ENCODE results near the gene SHQ1.

SHQ1 gene

GRCh38 chr3:72892081-72892775 lies 44.0 kb upstream of the SHQ1 start:
- DNase-seq (ENCODE audit: low read depth), result no peak
- no peak overlapping the region for H3K4me3 ChIP-seq (ENCODE audit: low read depth, low read length)

DNA sequence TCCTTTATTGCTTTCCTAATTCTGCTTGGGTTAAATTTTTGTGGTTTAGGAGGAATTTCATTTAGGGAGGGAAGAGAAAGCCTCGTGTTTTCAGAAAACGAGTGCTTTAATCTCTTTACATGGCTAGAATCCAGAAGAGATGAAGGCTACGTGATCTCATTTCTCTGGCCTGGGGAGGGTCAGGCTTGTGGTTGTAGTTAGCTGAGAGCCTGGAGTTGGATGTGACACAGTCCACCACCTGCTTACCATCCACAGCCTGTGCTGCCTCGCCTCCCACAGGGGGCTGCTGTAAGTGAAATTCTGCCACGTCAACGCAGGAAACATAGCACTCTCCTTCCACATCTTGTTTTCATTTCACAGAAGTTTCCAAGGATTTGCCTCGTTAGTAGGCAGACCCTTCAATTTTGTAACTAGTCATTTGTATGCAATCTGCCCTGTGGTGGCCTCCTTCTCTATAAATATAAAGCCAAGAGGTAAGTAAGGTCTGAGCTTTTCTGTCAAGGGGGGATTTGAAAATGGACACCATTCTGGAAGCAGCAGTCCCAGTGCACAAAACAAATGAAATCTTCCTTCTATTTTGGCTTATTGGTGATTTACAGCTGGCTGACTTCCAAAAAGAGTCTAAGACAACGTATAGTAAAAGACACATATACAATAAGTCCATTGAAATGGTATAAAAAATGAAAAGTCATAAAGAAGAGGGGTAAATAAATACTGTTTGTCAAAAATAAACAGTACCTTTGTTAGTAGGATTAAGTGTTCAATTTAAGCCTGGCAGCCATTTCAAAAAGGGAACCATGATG lies 43.0 kb upstream of the SHQ1 start:
- TF ChIP-seq, protein P1, sequence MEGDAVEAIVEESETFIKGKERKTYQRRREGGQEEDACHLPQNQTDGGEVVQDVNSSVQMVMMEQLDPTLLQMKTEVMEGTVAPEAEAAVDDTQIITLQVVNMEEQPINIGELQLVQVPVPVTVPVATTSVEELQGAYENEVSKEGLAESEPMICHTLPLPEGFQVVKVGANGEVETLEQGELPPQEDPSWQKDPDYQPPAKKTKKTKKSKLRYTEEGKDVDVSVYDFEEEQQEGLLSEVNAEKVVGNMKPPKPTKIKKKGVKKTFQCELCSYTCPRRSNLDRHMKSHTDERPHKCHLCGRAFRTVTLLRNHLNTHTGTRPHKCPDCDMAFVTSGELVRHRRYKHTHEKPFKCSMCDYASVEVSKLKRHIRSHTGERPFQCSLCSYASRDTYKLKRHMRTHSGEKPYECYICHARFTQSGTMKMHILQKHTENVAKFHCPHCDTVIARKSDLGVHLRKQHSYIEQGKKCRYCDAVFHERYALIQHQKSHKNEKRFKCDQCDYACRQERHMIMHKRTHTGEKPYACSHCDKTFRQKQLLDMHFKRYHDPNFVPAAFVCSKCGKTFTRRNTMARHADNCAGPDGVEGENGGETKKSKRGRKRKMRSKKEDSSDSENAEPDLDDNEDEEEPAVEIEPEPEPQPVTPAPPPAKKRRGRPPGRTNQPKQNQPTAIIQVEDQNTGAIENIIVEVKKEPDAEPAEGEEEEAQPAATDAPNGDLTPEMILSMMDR (IDR thresholded peaks at IDR 0.05; ENCODE audit: low read depth, low read length), result no peak
- TF ChIP-seq MYC (IDR thresholded peaks at IDR 0.05; ENCODE audit: low read depth, low read length), result no peak
- no peak for TF ChIP-seq MAX (IDR thresholded peaks at IDR 0.05; ENCODE audit: low read depth, low read length)
- no peak for TF ChIP-seq POLR2A (IDR thresholded peaks at IDR 0.05; ENCODE audit: extremely low read depth, insufficient read length)
- no peak overlapping the region for H3K4me3 ChIP-seq (ENCODE audit: low read depth, low read length)
- no peak for DNase-seq (ENCODE audit: low read depth)

More at GRCh38 chr3:72892081-72892775, 44.0 kb upstream of the SHQ1 start:
- TF ChIP-seq, protein P1 (IDR thresholded peaks at IDR 0.05; ENCODE audit: low read depth, low read length), result no peak
- TF ChIP-seq POLR2A (IDR thresholded peaks at IDR 0.05; ENCODE audit: extremely low read depth, insufficient read length) (no peak), MAX (IDR thresholded peaks at IDR 0.05; ENCODE audit: low read depth, low read length) (no peak), MYC (IDR thresholded peaks at IDR 0.05; ENCODE audit: low read depth, low read length) (no peak)

DNA sequence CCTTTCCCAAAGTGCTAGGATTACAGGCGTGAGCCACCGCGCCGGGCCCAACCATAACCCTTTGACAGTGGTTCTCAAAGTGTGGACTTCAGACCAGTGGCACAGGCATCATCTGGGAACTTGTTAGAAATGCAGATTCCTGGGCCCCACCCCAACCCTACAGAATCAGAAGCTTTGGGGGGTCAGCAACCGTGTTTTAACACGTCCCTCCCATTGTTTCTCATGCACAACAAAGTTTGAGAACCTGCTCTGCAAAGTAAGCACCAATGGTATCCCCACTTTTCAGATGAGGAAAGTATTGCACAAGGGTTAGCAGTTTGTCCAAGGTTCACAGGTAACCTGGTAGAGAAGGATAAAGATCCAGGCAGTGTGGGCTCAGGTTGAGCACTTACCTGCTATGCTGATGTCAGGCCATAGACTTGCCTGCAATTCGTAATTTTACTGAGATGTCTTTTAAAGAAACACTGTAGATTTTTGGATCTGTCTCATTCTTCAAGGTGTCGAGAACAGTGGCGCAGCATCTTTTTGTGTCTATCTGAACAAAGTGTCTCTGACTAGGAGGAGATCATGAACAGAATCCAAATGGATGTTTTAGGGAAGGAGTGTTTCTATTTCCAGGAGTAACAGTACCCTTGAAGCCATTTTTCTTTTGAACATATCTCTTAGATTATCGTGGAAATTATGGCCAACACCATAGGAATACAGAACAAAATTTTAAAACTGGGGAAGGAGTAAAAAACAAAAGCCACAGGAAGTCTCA lies 42.1 kb upstream of the SHQ1 start:
- TF ChIP-seq MYC (IDR thresholded peaks at IDR 0.05; ENCODE audit: low read depth, low read length), result no peak
- no peak for TF ChIP-seq POLR2A (IDR thresholded peaks at IDR 0.05; ENCODE audit: extremely low read depth, insufficient read length)
- no peak for TF ChIP-seq MAX (IDR thresholded peaks at IDR 0.05; ENCODE audit: low read depth, low read length)
- TF ChIP-seq, protein P1 (IDR thresholded peaks at IDR 0.05; ENCODE audit: low read depth, low read length), result no peak
- no peak overlapping the region for H3K4me3 ChIP-seq (ENCODE audit: low read depth, low read length)
- no peak for DNase-seq (ENCODE audit: low read depth)

DNA sequence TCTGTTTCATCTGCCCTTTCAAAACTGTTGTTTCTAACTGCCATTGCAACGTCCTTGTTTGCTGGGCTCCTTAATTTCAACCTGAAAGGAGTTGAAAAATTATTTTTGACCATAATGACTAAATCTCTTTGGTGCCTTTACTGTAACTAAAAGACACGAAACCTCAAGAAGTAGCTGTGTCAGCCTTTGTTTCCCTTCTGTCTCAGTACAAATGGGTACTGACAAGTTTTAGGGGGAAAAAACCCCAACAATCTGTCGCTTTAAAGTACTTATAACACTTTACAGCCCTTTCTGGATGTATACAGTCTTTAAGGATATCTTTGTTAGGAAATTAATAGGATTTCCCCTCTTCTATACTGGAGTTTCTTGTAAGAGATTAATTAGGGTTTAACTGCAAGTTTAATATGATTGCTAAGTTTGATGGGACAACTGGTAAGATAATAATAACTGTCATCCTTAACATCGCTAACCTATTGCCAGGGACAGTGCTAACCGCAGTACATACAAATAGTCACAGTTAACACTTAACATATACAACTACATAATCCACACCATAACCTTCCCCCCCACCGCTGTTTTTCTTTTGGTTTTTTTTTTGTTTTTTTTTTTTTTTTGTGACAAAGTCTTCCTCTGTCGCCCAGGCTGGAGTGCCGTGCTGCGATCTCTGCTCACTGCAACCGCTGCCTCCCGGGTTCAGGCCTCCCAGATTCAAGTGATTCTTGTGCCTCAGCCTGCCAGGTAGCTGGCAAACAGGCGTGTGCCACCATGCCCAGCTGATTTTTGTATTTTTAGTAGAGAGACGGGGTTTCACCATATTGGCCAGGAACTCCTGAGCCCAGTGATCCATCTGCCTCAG lies 41.3 kb upstream of the SHQ1 start:
- H3K4me3 ChIP-seq (ENCODE audit: low read depth, low read length), result no peak overlapping the region
- DNase-seq (ENCODE audit: low read depth), result no peak
- TF ChIP-seq, protein P1 (IDR thresholded peaks at IDR 0.05; ENCODE audit: low read depth, low read length), result no peak
- no peak for TF ChIP-seq MAX (IDR thresholded peaks at IDR 0.05; ENCODE audit: low read depth, low read length)
- no peak for TF ChIP-seq MYC (IDR thresholded peaks at IDR 0.05; ENCODE audit: low read depth, low read length)
- TF ChIP-seq POLR2A (IDR thresholded peaks at IDR 0.05; ENCODE audit: extremely low read depth, insufficient read length), result no peak

Measured in NB4 (cell line).